HUES64 (cell line): Measurements from ENCODE around the gene ZBED1.
"Not testable (repeated sequence)": the region's sequence is repeated elsewhere in the genome, so short reads cannot be mapped to it uniquely, and the experiment has no call there.

Source experiments
- H3K27ac ChIP-seq: 2 replicates; pipeline ENCODE4 v1.7.0; 2013; ENCODE audit warnings: low read depth, low read length, inconsistent platforms
- H3K27me3 ChIP-seq: 2 replicates; pipeline ENCODE4 v1.6.1; 2013; ENCODE audit warnings: mild to moderate bottlenecking, low read length; ENCODE audit not compliant: insufficient read depth
- H3K36me3 ChIP-seq: 2 replicates; pipeline ENCODE4 v1.6.1; 2013; ENCODE audit warnings: mild to moderate bottlenecking, low read length; ENCODE audit not compliant: insufficient read depth
- H3K4me1 ChIP-seq: 2 replicates; pipeline ENCODE4 v1.6.1; 2013; ENCODE audit warnings: mild to moderate bottlenecking, low read length, moderate library complexity; ENCODE audit not compliant: insufficient read depth
- H3K4me3 ChIP-seq: 2 replicates; pipeline ENCODE4 v1.5.1; 2013; ENCODE audit warnings: mild to moderate bottlenecking, low read length, moderate library complexity
- H3K9ac ChIP-seq: 2 replicates; pipeline ENCODE4 v1.6.1; 2013; ENCODE audit warnings: mild to moderate bottlenecking, low read depth, low read length
- H3K9me3 ChIP-seq: 2 replicates; pipeline ENCODE4 v1.6.1; 2013; ENCODE audit warnings: low read depth, low read length; ENCODE audit not compliant: insufficient read depth
- WGBS: fragments of 150-250, 120-280 bp; methylation state at CpG from one replicate; pipeline ENCODE4 v1.1.7; 2013; ENCODE audit warnings: missing lambda C conversion rate; 5-methylcytosine and 5-hydroxymethylcytosine counted together

The ZBED1 gene

GRCh38 chrX:2484256-2484655, 16.5 kb downstream of the ZBED1 start:
- 85% methylated on average over 12 of the region's 12 CpGs for WGBS
- 0 out of 2 replicates have a peak overlapping the region, but pooled peaks have one; percentile 37 for H3K9ac ChIP-seq
- peaks cover 33% of the 10 kb centered on the region for H3K36me3 ChIP-seq
- H3K4me3 ChIP-seq = no peak overlapping the region
- H3K9me3 ChIP-seq = no peaks in the 10 kb centered on the region
- no peaks in the 10 kb centered on the region for H3K27me3 ChIP-seq
- peaks cover 10% of the 10 kb centered on the region for H3K4me1 ChIP-seq
- H3K27ac ChIP-seq = peak overlapping the region; percentile 27

DNA sequence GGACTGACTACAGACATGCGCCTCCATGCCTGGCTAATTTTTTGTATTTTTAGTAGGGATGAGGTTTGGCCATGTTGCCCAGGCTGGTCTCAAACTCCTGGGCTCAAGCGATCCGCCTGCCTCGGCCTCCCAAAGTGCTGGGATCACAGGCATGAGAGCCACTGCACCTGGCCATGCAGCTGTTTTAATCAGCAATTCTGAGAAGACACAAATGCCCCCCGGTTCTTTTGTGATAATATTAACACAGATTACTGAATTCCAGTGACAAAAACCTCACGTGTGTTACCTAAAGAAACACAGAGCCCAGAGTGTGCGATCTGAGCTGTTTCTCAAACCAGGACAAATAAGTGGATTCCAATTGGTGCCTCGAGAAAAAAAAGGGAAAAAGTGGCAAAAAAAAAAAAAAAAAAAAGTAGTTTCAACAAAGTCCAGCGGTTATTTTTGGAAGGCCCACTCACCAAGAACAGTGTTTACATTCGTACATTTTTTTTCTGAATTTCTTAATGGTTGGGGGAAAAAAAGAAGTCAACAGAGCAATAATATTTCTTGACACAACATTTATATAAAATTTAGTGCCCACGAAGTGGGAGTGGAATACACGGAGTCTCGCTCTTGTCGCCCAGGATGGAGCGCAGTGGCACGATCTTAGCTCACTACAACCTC, 17.2 kb downstream of the ZBED1 start:
- no peaks in the 10 kb centered on the region for H3K27me3 ChIP-seq
- H3K27ac ChIP-seq = no peak overlapping the region
- no peaks in the 10 kb centered on the region for H3K9me3 ChIP-seq
- peaks cover 26% of the 10 kb centered on the region for H3K36me3 ChIP-seq
- H3K4me1 ChIP-seq = peaks cover 10% of the 10 kb centered on the region
- no peak overlapping the region for H3K4me3 ChIP-seq
- WGBS = 95% methylated on average over 15 of the region's 16 CpGs
- H3K9ac ChIP-seq = no peak overlapping the region

- not testable (repeated sequence) for H3K9me3 ChIP-seq, H3K36me3 ChIP-seq, H3K27me3 ChIP-seq, H3K27ac ChIP-seq, H3K4me3 ChIP-seq, H3K9ac ChIP-seq
- 89% methylated on average over 11 of the region's 12 CpGs for WGBS
- peaks cover 10% of the 10 kb centered on the region for H3K4me1 ChIP-seq
Observed at GRCh38 chrX:2481597-2481996, 19.2 kb downstream of the ZBED1 start.

DNA sequence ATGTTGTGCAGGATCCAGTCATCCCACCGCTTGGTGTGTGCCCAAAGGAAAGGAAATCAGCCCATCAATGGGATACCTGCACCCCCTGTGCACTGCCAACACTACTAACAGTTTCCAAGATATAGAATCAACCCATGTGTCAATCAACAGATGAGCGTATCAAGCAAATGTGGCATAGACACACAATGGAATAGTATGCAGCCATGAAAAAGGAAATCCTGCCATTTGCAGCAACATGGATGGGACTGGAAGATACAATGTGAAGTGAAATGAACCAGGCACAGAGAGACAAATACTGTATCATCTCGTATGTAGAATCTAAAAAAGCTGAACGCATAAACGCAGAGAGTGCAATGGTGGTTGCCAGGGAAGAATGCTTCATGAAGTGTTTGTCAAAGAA, 20.8 kb downstream of the ZBED1 start:
- WGBS = 95% methylated on average over 5 of the region's 5 CpGs
- H3K9ac ChIP-seq, H3K4me3 ChIP-seq: not testable (repeated sequence)

GRCh38 chrX:2479420-2479780, 21.4 kb downstream of the ZBED1 start:
- H3K4me3 ChIP-seq = no peak overlapping the region
- H3K27me3 ChIP-seq = no peaks in the 10 kb centered on the region
- H3K4me1 ChIP-seq = peaks cover 2% of the 10 kb centered on the region
- H3K36me3 ChIP-seq = no peaks in the 10 kb centered on the region; the same call in 1 of the 2 replicates
- 96% methylated on average over 15 of the region's 15 CpGs for WGBS
- H3K9ac ChIP-seq = no peak overlapping the region
- H3K27ac ChIP-seq = no peak overlapping the region
- H3K9me3 ChIP-seq = no peaks in the 10 kb centered on the region

More for the DNA sequence above, 20.8 kb downstream of the ZBED1 start:
- not testable (repeated sequence) for H3K4me1 ChIP-seq, H3K27me3 ChIP-seq, H3K27ac ChIP-seq, H3K9me3 ChIP-seq, H3K36me3 ChIP-seq

GRCh38 chrX:2478546-2479419, 22.0 kb downstream of the ZBED1 start:
- Histone ChIP-seq H3K4me1 (no peaks in the 10 kb centered on the region), H3K36me3 (no peaks in the 10 kb centered on the region; the same call in 1 of the 2 replicates), H3K9me3 (no peaks in the 10 kb centered on the region), H3K9ac (no peak overlapping the region), H3K27ac (no peak overlapping the region), H3K4me3 (no peak overlapping the region), H3K27me3 (no peaks in the 10 kb centered on the region)
- 92% methylated on average over 21 of the region's 21 CpGs for WGBS

DNA sequence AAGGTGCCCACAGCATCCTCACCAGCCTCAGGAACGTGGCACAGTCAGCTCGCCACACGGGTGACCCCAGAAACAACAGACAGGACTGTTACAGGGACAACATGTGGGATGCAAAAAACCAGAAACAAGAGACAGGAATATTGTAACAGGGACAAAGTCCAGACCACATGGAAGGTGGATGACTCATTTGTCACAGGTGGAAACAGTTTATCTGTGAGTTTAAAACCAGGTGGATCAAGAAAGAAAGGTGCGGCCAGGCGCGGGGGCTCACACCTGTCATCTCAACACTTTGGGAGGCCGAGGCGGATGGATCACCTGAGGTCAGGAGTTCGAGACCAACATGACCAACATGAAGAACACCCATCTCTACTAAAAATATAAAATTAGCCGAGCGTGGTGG, 23.5 kb downstream of the ZBED1 start:
- not testable (repeated sequence) for H3K9me3 ChIP-seq, H3K9ac ChIP-seq, H3K4me3 ChIP-seq, H3K27me3 ChIP-seq, H3K27ac ChIP-seq, H3K36me3 ChIP-seq, H3K4me1 ChIP-seq
- 96% methylated on average over 9 of the region's 11 CpGs for WGBS

DNA sequence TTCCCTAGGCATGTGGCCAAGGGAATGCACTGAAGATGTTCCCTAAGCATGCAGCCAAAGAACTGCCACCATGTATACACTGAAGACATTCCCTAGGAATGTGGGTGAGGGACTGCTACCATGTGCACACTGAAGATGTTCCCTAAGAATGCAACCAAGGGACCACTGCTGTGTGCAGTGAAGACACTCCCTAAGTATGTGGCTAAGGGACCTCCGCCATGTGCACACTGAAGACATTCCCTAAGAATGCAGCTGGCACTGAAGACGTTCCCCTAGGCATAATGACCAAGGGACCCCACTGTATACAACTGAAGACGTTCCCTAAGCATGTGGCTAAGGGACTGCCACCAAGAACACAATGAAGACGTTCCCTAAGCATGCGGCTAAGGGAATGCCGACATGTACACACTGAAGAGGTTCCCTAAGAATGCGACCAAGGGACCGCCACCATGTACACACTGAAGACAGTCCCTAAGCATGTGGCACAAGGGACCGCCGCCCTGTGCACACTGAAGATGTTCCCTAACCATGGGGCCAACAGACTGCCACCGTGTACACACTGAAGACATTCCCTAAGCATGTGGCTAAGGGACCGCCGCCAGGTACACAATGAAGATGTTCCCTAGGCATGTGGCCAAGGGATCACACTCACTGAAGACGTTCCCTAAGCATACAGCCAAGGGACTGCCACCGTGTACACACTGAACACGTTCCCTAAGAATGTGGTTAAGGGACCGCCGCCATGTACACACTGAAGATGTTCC, 25.6 kb downstream of the ZBED1 start:
- no peaks in the 10 kb centered on the region for H3K4me1 ChIP-seq
- 87% methylated on average over 18 of the region's 18 CpGs for WGBS
- peaks cover under 1% of the 10 kb centered on the region; the same call in 1 of the 2 replicates for H3K9me3 ChIP-seq
- H3K9ac ChIP-seq = no peak overlapping the region
- H3K27me3 ChIP-seq = no peaks in the 10 kb centered on the region
- H3K4me3 ChIP-seq = no peak overlapping the region
- H3K36me3 ChIP-seq = peaks cover under 1% of the 10 kb centered on the region; the same call in 1 of the 2 replicates
- H3K27ac ChIP-seq = peak overlapping the region; percentile 36; the same call in 1 of the 2 replicates

DNA sequence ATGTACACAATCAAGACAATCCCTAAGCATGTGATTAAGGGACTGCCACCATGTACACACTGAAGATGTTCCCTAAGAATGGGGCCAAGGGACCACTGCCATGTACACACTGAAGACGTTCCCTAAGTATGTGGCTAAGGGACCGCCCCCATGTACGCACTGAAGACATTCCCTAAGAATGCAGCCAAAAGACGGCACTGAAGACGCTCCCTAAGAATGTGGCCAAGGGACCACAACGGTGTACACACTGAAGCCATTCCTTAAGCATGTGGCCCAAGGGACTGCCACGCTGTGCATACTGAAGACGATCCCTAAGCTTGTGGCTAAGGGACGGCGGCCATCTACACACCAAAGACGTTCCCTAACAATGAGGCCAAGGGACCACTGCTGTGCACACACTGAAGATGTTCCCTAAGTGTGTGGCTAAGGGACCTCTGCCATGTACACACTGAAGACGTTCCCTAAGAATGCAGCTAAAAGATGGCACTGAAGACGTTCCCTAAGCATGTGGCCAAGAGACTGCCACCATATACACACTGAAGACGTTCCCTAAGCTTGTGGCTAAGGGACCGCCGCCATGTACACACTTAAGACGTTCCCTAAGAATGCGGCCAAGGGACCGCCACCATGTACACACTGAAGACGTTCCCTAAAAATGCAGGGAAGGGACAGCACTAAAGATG, 26.4 kb downstream of the ZBED1 start:
- H3K27ac ChIP-seq = peak overlapping the region; percentile 36; the same call in 1 of the 2 replicates
- H3K9me3 ChIP-seq = peaks cover 8% of the 10 kb centered on the region; the same call in 1 of the 2 replicates
- H3K36me3 ChIP-seq = peaks cover 3% of the 10 kb centered on the region; the same call in 1 of the 2 replicates
- WGBS = 87% methylated on average over 20 of the region's 20 CpGs
- H3K4me3 ChIP-seq = no peak overlapping the region
- no peaks in the 10 kb centered on the region for H3K27me3 ChIP-seq
- no peaks in the 10 kb centered on the region for H3K4me1 ChIP-seq
- H3K9ac ChIP-seq = no peak overlapping the region

GRCh38 chrX:2473064-2473463, 27.7 kb downstream of the ZBED1 start:
- not testable (repeated sequence) for H3K36me3 ChIP-seq, H3K9ac ChIP-seq, H3K4me3 ChIP-seq, H3K4me1 ChIP-seq, H3K27ac ChIP-seq, H3K27me3 ChIP-seq
- 94% methylated on average over 15 of the region's 15 CpGs for WGBS
- H3K9me3 ChIP-seq = peaks cover 13% of the 10 kb centered on the region; the same call in 1 of the 2 replicates
